GDM1 (cell line): ENCODE data around the gene SSR4.
"Not testable (repeated sequence)": the region's sequence is repeated elsewhere in the genome, so short reads cannot be mapped to it uniquely, and the experiment has no call there.

Experiments used
- DNase-seq: peaks from one replicate; lab custom pipeline; 2025; lab: John Stamatoyannopoulos, UW

The SSR4 gene

GRCh38 chrX:153794018-153794896 lies at the start of gene SSR4, which contains the start of gene IDH3G:
SSR4 (plus strand) TSS chrX:153794668; CDS start chrX:153794688, 20 bp downstream.
IDH3G (minus strand) TSS chrX:153794375; CDS start chrX:153794326, 49 bp downstream.
- DNase-seq: peak; percentile 94

GRCh38 chrX:153745067-153745433 lies 49.4 kb upstream of the SSR4 start:
- not testable (repeated sequence) for DNase-seq

- no peak for DNase-seq
Observed at GRCh38 chrX:153746359-153746758, 48.1 kb upstream of the SSR4 start.

- DNase-seq: not testable (repeated sequence)
Observed at GRCh38 chrX:153746991-153747390, 47.5 kb upstream of the SSR4 start.

- not testable (repeated sequence) for DNase-seq
Observed at GRCh38 chrX:153749017-153749416, 45.5 kb upstream of the SSR4 start.

GRCh38 chrX:153750127-153750774 lies 44.2 kb upstream of the SSR4 start:
- no peak for DNase-seq

GRCh38 chrX:153755136-153755535 lies 39.3 kb upstream of the SSR4 start:
- DNase-seq: no peak

GRCh38 chrX:153761863-153762262 lies 32.6 kb upstream of the SSR4 start:
- no peak for DNase-seq

- no peak for DNase-seq
Observed at GRCh38 chrX:153762626-153763173, 31.8 kb upstream of the SSR4 start.

- no peak for DNase-seq
Observed at GRCh38 chrX:153763298-153763932, 31.1 kb upstream of the SSR4 start.

GRCh38 chrX:153763989-153764755 lies 30.3 kb upstream of the SSR4 start, which contains the start of gene PLXNB3:
PLXNB3 (plus strand) TSS chrX:153764249; CDS start chrX:153765536, 1,287 bp downstream.
- DNase-seq: peak; percentile 72

- no peak for DNase-seq
Observed at GRCh38 chrX:153764786-153765137, 29.7 kb upstream of the SSR4 start.

- DNase-seq: no peak
Observed at GRCh38 chrX:153765138-153766079, 29.1 kb upstream of the SSR4 start.

GRCh38 chrX:153766098-153766817 lies 28.2 kb upstream of the SSR4 start:
- DNase-seq: peak; percentile 70

GRCh38 chrX:153766871-153767673 lies 27.4 kb upstream of the SSR4 start:
- no peak for DNase-seq

- DNase-seq: no peak
Observed at GRCh38 chrX:153767674-153768055, 26.8 kb upstream of the SSR4 start.

- no peak for DNase-seq
Observed at GRCh38 chrX:153768311-153769157, 25.9 kb upstream of the SSR4 start.
